GM21723 (cell line): ENCODE results near the gene PHF2.

ENCODE experiments used
- ATAC-seq: cut with Tn5 transposase; IDR thresholded peaks from one replicate; pipeline ENCODE4 v1.9.1; 2021; ENCODE audit warnings: mild to moderate bottlenecking, moderate library complexity; ENCODE audit not compliant: unreplicated experiment

Gene PHF2

DNA sequence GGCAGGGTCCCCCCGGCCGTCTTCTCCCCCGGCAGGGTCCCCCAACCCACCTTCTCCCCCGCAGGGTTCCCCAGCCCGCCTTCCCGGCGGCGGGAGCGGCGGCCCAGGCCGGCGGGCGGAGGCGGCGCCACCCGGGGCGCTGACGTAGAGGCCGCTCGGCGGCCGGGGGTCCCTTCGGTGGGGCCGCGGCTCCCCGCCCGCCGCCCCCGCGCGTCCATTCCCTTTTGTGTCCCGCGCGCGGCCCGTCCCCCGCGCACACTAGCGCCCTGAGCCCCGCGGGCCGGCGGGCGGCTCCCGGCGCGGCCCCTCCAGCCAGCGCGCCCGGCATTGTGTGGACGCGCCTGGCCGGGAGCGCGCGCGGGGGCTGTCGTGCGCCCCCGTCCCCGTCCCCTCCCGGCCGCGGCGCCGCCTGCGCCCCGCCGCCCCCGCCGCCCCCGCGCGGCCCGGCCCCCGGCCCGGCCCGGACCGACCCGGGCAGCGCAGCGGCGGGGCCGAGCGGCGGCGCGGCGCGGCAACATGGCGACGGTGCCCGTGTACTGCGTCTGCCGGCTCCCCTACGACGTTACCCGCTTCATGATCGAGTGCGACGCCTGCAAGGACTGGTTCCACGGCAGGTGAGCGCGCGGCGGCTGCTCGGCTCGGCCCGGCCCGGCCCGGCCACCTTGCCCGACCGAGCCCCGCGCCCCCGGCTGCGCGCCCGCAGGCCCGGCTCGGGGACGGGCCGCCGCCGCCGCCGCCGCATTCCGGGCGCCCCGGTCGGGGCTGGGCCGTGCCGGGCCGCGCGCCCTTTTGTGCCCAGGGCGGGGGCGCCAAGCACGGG lies at the start of gene PHF2:
Gene PHF2, plus strand, starts transcription at position 327 of the 820 bp plus-strand sequence. Its CDS starts 190 bp downstream, at position 517.
- peak; percentile 41 for ATAC-seq

DNA sequence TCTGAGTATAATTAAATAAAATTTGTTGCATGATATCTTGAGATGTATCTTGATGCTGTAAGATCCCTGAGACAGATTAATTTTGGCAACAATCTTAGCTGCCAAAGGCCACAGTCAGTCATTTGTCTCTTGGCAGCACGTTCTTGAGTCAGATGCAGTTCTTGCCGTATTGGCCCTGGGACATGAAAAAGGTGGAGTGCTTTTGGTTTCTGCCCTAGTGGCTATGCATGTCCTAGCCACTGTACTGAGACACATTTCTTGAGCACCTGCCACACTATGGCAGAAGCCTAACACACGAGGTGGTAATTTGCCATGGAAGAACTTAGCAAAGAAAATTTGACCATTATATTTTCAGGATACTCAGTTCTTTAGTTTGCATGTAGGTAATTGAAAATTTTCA lies 45.0 kb upstream of the PHF2 start:
- ATAC-seq: no peak

DNA sequence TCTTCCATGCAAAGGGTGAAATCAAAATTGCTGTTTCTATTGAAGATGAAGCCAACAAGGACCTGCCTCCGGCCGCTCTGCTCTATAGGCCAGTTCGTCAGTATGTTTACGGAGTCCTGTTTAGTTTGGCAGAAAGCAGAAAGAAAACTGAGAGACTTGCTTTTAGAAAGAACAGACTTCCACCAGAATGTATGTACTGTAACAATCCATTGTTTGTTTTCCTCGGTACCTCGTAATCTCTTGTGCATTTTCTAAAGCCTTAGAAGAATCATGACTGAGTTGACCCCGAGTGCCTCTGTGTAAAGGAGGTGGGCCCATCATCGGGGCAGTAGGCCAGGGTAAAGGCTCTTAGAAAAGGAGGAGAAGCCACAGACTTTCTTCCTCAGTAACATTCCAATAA lies 44.2 kb upstream of the PHF2 start:
- ATAC-seq: no peak

DNA sequence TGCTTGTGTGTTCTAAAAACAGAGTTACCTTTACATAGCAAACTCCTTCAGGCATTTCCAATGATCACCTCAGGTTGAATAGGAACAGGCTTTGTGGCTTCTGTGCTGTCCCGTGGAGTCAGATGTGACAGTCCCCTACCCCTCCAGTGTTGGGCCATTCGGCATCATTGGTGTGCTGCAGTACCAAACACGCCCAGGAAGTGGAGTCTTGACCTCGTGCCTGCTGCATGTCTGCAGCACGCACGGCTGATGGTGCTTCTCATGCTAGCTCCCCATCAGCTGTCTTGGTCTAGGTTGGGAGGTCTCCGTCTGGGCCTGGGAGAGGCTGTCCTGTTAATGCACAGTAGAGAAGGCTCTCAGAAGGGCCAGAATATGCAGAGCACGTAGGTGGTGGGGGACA lies 42.5 kb upstream of the PHF2 start:
- no peak for ATAC-seq

DNA sequence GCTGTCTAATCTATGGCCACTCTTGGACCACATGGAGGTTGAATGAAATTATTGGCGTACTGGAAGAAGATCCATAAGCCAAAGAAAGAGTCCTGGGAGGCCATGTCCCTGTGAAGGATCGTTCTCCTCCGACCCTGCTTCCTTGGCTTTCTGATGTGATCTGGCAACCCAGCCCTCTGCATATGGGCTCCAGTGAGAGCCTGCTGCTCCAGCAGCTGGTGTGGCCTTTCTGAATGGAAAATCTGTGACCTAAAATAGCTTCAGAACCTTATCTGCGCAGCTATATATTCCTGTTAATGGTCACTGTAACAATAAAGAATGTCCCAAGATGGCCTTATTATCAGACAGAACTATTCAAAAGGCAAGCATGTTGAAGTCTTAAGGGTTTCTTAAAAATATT lies 40.2 kb upstream of the PHF2 start:
- no peak for ATAC-seq

DNA sequence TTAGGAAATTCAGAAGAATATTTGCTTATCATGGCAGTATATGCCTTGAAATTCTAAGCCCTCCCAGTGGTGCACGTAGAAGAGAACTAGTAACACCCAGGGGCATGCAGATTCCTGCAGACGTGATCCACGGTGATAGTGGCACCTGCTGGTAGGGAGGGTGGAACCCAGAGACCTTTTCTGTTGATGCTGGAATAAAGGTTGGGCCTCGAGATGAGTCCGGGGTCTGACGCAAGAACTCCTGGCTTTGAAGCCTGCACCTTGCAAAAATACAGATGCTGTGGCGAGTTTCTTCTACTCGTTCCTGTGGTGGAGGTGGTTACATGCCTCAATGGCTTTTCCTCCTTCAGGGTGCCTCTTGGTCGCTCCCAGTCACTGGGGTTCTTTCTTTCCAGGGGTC lies 39.5 kb upstream of the PHF2 start:
- ATAC-seq: no peak

DNA sequence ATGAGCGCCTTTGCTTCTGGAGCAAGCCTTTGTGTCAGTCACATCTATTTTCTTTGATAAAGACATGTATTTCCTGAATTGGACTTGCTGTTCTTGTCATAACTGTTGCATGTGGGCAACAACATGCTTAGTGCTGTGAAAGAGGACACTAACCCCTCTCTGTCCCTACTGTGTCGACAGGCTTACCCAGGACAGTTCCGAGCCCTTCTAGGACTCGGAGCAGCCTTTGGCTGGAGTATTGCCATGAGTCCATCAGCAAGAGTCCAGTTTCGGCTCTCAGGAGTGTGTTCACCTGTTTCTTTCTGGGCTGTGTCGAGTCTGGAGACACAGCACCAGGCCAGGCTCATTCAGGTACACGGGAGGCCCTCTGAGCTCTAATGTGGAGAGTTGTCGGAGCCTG lies 36.1 kb upstream of the PHF2 start:
- ATAC-seq: no peak

DNA sequence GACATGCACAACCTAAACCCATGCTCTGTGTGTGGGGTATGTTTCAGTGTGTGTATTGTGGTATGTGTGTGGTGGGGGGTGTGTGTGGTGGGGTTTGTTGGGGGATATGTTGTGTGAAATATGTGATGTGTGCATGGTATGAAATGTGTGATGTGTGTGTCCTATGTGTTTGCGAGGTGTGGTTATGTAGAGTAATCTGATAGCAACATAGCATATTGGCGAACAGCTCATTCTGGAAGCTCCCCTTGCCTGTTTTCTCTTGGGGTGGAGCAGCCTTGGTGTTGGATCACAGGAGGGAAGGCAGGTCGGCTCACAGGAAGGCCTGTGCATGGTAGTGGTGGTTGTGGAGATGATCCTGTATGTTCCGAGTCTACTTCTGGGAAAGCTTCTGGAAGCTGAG lies 35.4 kb upstream of the PHF2 start:
- ATAC-seq: no peak

DNA sequence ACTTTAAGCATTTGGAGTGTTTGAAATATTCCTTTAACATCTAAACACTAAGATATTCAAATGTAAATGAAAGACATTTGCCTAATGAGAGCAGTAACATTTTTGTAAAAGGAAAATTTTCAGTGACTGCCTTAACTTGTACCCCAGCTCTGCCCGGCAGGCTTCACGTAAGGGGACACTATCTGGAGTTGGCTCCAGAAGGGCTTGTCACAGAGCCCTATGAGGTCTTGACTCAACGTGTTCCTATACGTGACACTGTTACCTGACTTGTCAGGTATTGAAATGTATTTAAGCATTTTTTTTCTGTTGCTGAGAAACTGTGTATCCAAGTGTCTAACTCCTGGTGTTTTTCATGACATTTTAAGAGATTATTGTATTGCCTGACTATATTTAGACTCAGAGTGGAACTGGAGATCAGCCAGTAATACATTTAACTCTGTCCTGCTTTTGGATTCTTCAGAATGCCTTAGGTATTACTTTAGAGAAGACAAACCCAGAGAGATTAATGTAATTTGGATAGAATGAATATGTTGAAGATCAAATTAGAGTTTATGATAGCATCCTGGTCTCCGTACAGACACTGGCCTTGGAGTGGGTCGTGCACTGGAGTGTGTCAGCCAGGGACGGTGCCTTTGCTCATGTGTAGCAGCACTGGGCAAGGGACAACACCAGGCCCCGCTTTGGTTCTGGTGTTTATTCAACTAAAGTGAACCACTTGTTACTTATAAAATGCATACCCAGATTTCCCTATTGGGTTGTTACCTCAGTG lies 34.6 kb upstream of the PHF2 start:
- no peak for ATAC-seq

DNA sequence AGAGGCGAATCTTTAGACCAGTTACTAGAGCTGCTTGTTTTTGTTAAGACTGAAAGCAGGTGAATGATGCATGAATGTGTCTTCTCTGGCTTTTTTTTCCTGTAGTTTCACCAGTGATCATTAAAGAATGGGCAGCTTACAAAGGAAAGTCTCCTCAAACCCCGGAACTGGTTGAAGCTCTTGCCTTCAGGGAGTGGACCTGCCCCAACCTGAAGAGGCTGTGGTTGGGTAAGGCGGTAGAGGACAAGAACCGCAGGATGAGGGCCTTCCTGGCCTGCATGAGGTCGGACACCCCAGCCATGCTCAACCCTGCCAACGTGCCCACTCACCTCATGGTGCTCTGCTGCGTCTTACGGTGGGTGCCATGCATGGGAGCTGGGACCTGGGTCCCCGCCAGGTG lies 33.3 kb upstream of the PHF2 start:
- ATAC-seq: no peak

DNA sequence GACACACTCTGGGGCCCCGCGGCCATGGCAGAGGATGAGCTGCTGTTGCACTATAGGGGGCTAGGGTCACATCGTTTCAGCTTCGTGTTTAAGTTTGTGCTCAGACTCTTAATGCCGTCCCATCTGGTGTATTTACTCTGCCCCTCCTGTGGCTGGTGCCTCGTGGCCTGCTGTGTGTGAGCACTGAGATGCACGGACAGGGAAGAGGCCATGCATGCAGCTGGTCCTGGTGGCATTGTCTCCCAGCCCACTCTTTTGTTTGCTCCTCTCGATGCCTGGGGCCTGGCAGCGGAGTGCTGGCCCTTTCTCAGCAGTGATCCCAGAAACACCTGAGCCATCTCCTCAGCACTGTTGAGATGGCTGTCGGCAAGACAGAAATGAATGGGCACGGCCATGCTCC lies 30.0 kb upstream of the PHF2 start:
- no peak for ATAC-seq

DNA sequence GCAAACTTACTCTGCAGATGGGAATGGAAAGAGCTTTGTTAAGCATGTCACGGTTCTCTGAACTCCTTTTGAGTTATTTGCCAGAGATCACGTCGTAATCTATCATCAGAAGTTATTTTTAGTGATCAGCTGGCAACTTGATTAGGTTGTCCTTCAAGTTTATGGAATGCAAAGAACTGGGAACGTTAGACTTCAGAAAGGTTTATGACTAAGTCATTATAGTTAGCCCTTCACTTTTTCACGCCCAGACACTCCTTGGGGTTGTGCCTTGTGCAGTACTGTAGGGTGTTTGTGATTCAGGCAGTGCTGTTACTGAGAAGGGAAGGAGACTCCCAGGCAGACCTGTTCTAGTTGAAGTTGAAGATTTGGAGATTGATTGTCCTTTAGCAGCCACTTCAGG lies 26.8 kb upstream of the PHF2 start:
- no peak for ATAC-seq

DNA sequence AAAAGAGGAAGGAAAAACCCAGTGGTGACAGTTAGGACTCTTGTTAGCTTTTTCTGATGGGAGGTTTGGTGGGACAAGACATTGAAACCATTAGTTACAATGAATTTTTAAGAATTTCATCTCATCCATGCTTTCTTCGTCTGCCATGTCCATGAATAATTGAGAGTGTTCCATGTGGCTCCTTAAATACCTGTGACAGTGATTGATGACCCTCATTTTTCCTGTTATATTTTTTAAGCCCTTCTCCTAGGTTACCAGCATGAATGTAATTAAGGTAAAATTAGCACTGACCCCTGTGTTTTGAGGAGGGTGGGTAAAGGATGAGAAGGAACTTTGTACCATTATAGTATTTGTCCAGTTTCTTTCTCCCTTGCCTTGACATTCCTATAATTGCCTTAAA lies 23.5 kb upstream of the PHF2 start:
- ATAC-seq: no peak

DNA sequence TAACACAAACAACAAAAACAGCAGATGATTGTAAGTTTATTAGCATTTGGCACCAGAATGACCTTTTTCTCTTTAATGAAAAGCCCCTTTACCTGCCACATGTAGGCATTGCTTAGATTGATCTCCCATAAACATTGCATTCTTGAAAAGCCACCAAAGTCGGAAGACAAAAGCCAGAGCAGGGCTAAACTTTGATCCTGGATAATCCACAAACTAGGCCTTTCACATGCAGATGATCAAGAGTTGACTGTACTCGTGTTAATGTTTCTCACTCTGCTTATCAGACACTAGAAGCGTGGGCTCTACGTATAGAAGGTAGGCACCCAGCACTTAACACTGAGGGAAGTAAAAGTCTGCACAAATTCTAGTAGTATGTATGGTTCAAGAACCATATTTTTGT lies 21.0 kb upstream of the PHF2 start:
- no peak for ATAC-seq

DNA sequence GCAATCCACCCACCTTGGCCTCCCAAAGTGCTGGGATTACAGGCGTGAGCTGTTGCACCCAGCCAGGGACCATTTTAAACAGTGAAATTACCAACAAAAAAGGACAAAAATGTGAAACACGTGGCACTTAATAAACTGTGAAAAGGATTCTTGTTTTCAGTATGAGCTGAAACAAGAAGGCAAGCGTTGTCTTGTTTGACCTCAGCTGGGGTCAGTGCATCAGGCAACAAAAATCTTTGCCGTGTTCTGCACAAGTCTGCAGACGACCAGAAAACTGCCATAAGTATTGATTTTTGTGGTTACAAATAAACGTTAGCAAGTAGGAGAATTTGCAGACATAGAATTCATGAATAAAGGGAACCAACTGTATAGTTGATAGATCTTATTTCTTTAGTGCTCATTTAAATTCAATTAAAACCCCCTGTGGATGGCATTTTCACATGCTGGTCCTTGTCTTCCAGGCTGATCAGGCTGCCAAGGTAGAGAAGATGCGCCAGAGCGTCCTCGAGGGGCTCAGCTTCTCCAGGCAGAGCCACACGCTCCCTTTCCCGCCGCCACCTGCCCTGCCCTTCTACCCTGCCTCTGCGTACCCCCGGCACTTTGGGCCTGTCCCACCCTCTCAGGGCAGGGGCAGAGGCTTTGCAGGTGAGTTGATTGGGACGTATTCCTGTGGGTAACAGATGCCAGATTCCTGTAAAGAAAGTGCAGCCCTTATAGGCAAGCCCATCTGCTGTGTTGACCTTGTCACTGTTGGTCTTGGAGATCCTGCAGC lies 18.8 kb upstream of the PHF2 start:
- ATAC-seq: no peak

DNA sequence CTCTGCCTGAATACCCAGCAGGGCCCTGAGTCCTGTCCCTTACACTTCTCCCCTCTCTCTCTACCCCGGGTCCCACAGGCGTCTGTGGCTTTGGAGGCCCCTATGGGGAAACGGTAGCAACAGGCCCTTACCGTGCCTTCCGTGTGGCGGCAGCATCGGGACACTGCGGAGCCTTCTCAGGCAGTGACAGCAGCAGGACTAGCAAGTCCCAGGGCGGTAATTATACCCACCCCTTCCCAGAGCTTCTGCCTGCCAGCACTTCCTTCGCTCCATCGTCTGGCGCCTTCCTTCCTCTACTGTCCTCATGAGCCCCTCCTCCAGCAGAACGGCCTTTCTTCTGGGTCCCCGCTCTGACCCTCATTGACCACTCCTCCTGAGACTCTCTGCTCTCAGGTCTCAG lies 17.9 kb upstream of the PHF2 start:
- ATAC-seq: no peak

DNA sequence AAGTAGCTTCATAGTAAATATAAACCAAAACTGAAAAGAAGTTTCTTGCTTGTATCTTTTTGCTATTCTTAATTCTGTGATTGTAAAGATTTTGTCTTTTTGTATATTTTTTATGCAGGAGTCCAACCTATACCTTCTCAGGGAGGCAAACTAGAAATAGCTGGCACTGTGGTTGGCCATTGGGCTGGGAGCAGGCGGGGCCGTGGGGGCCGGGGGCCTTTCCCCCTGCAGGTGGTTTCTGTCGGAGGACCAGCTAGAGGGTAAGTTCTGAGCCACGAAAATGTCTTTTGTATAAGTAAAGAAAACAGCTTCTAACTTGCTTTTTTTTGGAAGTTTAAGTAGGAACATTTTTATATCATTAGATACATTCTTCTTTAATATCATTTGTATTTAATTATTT lies 15.4 kb upstream of the PHF2 start:
- no peak for ATAC-seq

DNA sequence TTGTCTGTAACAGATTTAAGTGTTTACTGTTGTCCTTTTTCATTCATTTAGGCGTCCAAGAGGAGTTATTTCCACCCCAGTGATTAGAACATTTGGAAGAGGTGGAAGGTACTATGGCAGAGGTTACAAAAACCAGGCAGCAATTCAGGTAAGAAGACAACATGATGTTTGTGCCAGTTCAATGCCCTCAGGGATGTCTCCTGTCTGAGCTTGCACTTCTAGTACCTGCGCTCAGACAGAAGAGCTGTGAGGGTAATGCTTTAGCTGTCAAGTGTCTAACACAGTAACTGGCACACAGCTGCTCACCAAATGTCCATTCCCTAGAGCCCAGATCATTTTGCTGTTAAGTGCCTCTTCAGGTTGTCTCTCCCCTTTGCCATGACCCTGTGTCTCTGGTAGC lies 14.2 kb upstream of the PHF2 start:
- ATAC-seq: no peak

DNA sequence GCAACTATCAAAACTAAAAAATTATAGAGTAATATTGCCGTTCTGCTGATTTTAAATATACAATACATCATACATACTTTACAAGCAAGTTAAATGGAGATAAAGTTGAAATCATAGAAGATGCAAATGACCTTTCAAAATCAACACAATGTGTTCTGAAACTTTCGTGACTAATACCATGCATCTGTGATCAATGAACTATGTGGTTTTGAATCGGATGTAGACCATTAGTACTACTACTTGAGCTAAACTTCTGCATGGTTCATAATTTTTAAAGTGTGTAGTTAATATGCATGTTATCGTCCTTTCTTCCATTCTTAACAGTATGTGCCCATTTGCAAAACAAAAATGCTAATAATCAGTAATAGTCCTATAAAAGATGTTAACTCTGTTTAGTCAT lies 11.3 kb upstream of the PHF2 start:
- ATAC-seq: no peak

DNA sequence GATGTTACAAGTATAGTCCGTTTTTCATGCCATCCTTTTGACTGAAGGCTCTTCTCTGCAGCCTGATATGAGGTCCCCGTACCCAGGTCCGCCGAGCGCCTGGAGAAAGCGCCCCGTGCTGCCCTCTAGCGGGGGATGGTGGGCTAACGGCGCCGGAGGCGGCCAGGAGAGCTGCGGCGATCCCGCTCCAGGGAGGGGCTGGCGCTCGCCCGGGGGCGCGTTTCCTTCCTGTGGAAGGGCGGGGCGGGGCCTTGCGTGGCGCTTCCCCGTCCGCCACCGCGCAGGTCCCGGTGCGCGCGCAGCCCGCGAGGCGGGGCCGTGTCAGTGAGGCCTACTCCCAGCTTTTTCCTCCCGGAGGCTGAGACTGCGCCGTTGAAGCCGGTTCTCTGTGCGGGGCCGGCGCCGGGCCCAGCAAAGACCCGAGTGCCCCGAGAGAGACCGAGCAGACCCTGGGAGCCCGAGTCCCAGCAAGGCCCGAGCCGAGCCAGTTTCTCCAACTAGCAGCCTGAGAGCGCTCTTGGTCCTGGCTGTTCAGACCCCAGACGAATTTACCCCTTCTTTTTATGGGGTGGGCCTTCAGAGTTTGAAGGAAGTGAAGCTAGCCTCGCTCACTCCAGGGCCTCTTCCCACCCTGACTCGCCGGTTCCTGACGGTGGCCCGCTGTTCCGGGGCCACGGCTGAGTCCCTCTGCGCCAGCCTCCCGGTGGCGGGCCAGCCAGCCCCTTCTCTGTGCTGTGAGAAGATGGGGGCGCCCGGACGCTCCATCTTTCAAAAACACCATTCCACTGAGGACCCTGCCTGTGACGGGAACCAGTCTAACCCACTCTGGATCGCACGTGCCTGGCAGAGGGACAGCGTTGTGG lies 9.7 kb upstream of the PHF2 start:
- peak; percentile 85 for ATAC-seq
